SK-N-SH treated with all-trans-retinoic acid at 6 μM for 48 hours (cell line): ENCODE data around the gene ERCC8.
"Not testable (repeated sequence)": the region's sequence is repeated elsewhere in the genome, so short reads cannot be mapped to it uniquely, and the experiment has no call there.

Experiments
- ATAC-seq: fragments of 200-7000 bp; cut with Tn5 transposase; 3 replicates; pipeline ENCODE4 v1.9.1; 2020; ENCODE audit warnings: mild to moderate bottlenecking, moderate library complexity
- ARNTL ChIP-seq: fragments of 450-650 bp; formaldehyde crosslinking; IDR thresholded peaks from 2 replicates; pipeline ENCODE4 v1.5.0; 2020; ENCODE audit warnings: low read depth, mild to moderate bottlenecking, moderate library complexity, borderline replicate concordance
- BACH2 ChIP-seq: fragments of 250-450 bp; sonication (Bioruptor Pico); IDR thresholded peaks from 2 replicates; pipeline ENCODE4 v1.9.0; 2021; ENCODE audit warnings: mild to moderate bottlenecking, borderline replicate concordance
- CSDC2 ChIP-seq: fragments of 250-450 bp; sonication (Bioruptor Pico); IDR thresholded peaks from 2 replicates; pipeline ENCODE4 v1.5.0; 2020; ENCODE audit warnings: mild to moderate bottlenecking, moderate library complexity
- ESRRG ChIP-seq: fragments of 250-450 bp; sonication (Bioruptor Pico); IDR thresholded peaks from 2 replicates; pipeline ENCODE4 v1.6.1; 2021; ENCODE audit warnings: mild to moderate bottlenecking
- ISL1 ChIP-seq: fragments of 250-450 bp; sonication (Bioruptor Pico); IDR thresholded peaks from 2 replicates; pipeline ENCODE4 v2.1.2; 2022; ENCODE audit warnings: mild to moderate bottlenecking, moderate library complexity
- OSR1 ChIP-seq: fragments of 250-450 bp; sonication (Bioruptor Pico); IDR thresholded peaks from 2 replicates; pipeline ENCODE4 v1.8.0; 2022; ENCODE audit warnings: moderate library complexity, mild to moderate bottlenecking, inconsistent platforms
- PATZ1 ChIP-seq: fragments of 250-450 bp; sonication (Bioruptor Pico); IDR thresholded peaks from 2 replicates; pipeline ENCODE4 v1.8.0; 2020; ENCODE audit warnings: mild to moderate bottlenecking, moderate library complexity, borderline replicate concordance
- POU6F1 ChIP-seq: fragments of 250-450 bp; sonication (Bioruptor Pico); IDR thresholded peaks from 2 replicates; pipeline ENCODE4 v1.8.0; 2021; ENCODE audit warnings: low read depth, mild to moderate bottlenecking, moderate library complexity, borderline replicate concordance
- RARB ChIP-seq: fragments of 250-450 bp; sonication (Bioruptor Pico); IDR thresholded peaks from 2 replicates; pipeline ENCODE4 v1.8.0; 2021; ENCODE audit warnings: mild to moderate bottlenecking, moderate library complexity
- TSHZ2 ChIP-seq: fragments of 250-450 bp; sonication (Bioruptor Pico); IDR thresholded peaks from 2 replicates; pipeline ENCODE4 v1.5.0; 2020; ENCODE audit warnings: mild to moderate bottlenecking, moderate library complexity
- ZC3H10 ChIP-seq: fragments of 250-450 bp; sonication (Bioruptor Pico); IDR thresholded peaks from 2 replicates; pipeline ENCODE4 v1.5.1; 2021; ENCODE audit warnings: mild to moderate bottlenecking, moderate library complexity
- ZFP3 ChIP-seq: fragments of 250-450 bp; sonication (Bioruptor Pico); IDR thresholded peaks from 2 replicates; pipeline ENCODE4 v1.5.0; 2020; ENCODE audit warnings: mild to moderate bottlenecking, moderate library complexity
- ZFP30 ChIP-seq: fragments of 450-650 bp; formaldehyde crosslinking; IDR thresholded peaks from 2 replicates; pipeline ENCODE4 v1.5.0; 2022; ENCODE audit warnings: mild to moderate bottlenecking, moderate library complexity
- ZNF565 ChIP-seq: fragments of 450-650 bp; formaldehyde crosslinking; conservative IDR thresholded peaks from 2 replicates; pipeline ENCODE4 v1.5.0; 2020; ENCODE audit warnings: low read depth, mild to moderate bottlenecking, moderate library complexity
- ZNF8 ChIP-seq: fragments of 450-650 bp; formaldehyde crosslinking; IDR thresholded peaks from 2 replicates; pipeline ENCODE4 v1.5.0; 2020; ENCODE audit warnings: mild to moderate bottlenecking, moderate library complexity

Gene ERCC8

GRCh38 chr5:60886158-60886557, 58.7 kb downstream of the ERCC8 start:
- no peak for TF ChIP-seq TSHZ2 (CRISPR knock-in tag)
- TF ChIP-seq RARB (CRISPR knock-in tag), result no peak
- TF ChIP-seq PATZ1 (CRISPR knock-in tag), result no peak
- no peak for TF ChIP-seq ZFP30 (CRISPR knock-in tag)
- TF ChIP-seq, all 23 proteins: peak for 0
- no peak for ATAC-seq

- no peak for ATAC-seq
- TF ChIP-seq ZNF8 (CRISPR knock-in tag), result no peak
- TF ChIP-seq ARNTL (CRISPR knock-in tag), result no peak
- no peak for TF ChIP-seq TSHZ2 (CRISPR knock-in tag)
- no peak for TF ChIP-seq ZC3H10 (CRISPR knock-in tag)
- TF ChIP-seq CSDC2 (CRISPR knock-in tag), result no peak
- no peak for TF ChIP-seq ESRRG (CRISPR knock-in tag)
- no peak for TF ChIP-seq ZFP3 (CRISPR knock-in tag)
Observed at GRCh38 chr5:60883229-60883628, 61.6 kb downstream of the ERCC8 start.

GRCh38 chr5:60872892-60873291, 72.0 kb downstream of the ERCC8 start:
- TF ChIP-seq ISL1 (CRISPR knock-in tag) (no peak), OSR1 (CRISPR knock-in tag) (no peak), BACH2 (CRISPR knock-in tag) (no peak), TSHZ2 (CRISPR knock-in tag) (no peak), RARB (CRISPR knock-in tag) (no peak), ZFP3 (CRISPR knock-in tag) (no peak), ZNF565 (CRISPR knock-in tag) (no peak), ZFP30 (CRISPR knock-in tag) (no peak), POU6F1 (CRISPR knock-in tag) (no peak), ZNF8 (CRISPR knock-in tag) (no peak)
- ATAC-seq, result no peak

- no peak for ATAC-seq
- TF ChIP-seq ISL1 (CRISPR knock-in tag), result no peak
Observed at GRCh38 chr5:60870857-60871256, 74.0 kb downstream of the ERCC8 start.

GRCh38 chr5:60860572-60860971, 84.3 kb downstream of the ERCC8 start:
- ATAC-seq, result not testable (repeated sequence)
